ENCODE data around the gene FREM1. TPM values are rescaled to one million over a fixed set of nuclear protein-coding genes. Genes with fewer than 3 reads are reported as not detected.

FREM1 gene
- total and polyA plus RNA-seq, 10 of the 15 experiments (the other 5 are each of a cell fraction or from before 2014, with no cell fraction given): 0.01 to 0.16 (median 0.08) TPM; not detected in 7

DNA sequence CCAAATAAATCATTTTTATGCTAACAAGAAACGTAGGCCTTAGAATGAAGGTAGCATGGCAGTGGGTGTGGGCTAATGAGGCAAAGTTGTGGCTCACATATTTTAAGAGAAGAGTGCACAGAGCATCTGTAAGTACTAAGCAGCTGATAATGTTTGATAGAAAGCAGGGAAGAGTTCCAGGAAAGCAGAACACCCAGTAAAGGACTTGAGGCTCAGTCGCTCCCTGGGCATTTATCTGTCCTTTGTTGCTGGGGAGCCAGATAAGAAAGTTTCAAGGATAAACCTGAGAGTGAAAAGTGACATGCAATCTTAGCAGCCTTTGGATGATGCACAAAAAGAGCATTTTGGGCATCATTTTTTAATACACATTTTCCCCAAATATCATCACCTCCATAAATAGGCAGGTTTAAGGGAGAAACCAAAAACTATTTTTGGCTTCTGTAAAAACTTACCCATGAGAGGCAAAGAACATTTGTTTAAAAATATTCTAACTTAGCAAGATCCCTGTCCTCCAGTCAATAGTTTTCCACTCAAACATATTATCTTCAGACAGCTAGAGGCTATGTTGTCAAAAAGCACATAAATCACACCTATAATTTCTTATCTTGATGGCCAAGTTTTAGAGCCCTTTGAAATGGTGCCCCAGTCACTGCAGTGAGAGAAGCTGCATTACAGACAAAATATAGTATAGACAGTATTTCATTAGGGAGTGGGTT is 3.4 kb downstream of the FREM1 start (continued):
- TF ChIP-seq, protein P1, sequence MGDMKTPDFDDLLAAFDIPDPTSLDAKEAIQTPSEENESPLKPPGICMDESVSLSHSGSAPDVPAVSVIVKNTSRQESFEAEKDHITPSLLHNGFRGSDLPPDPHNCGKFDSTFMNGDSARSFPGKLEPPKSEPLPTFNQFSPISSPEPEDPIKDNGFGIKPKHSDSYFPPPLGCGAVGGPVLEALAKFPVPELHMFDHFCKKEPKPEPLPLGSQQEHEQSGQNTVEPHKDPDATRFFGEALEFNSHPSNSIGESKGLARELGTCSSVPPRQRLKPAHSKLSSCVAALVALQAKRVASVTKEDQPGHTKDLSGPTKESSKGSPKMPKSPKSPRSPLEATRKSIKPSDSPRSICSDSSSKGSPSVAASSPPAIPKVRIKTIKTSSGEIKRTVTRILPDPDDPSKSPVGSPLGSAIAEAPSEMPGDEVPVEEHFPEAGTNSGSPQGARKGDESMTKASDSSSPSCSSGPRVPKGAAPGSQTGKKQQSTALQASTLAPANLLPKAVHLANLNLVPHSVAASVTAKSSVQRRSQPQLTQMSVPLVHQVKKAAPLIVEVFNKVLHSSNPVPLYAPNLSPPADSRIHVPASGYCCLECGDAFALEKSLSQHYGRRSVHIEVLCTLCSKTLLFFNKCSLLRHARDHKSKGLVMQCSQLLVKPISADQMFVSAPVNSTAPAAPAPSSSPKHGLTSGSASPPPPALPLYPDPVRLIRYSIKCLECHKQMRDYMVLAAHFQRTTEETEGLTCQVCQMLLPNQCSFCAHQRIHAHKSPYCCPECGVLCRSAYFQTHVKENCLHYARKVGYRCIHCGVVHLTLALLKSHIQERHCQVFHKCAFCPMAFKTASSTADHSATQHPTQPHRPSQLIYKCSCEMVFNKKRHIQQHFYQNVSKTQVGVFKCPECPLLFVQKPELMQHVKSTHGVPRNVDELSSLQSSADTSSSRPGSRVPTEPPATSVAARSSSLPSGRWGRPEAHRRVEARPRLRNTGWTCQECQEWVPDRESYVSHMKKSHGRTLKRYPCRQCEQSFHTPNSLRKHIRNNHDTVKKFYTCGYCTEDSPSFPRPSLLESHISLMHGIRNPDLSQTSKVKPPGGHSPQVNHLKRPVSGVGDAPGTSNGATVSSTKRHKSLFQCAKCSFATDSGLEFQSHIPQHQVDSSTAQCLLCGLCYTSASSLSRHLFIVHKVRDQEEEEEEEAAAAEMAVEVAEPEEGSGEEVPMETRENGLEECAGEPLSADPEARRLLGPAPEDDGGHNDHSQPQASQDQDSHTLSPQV (IDR thresholded peaks at IDR 0.05): no peak
- no peak for TF ChIP-seq IKZF1 (conservative IDR thresholded peaks at IDR 0.05)
- TF ChIP-seq MTA3 (IDR thresholded peaks at IDR 0.05; ENCODE audit: borderline replicate concordance, low read length): no peak
- no peak for TF ChIP-seq NFIC (IDR thresholded peaks at IDR 0.05; ENCODE audit: low read depth, low read length)

DNA sequence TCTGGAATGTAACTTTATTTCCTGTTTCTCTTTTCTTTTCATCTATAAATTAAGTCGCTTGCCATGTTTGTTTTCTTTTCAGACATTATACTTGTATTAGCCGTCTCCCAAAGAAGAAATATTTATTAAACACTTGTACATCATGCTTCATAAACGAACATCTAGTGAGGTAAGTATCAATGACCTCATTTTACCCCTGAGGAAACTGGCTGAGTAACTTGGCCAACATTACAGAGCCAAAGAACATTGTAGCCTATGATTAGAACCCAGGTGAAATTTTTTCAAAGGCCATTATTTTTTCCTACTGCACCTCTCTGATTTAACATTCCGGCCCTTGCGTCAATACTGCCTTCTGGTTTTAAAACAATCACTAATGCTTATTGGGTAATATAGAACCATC is 4.2 kb downstream of the FREM1 start:
- FAIRE-seq: no peak
- RAD21 ChIA-PET (ENCODE audit: unreplicated experiment): no interaction called here
- in situ Hi-C loops (cut with MboI): no loop called here
- TF ChIP-seq WRNIP1 (IDR thresholded peaks at IDR 0.05; ENCODE audit: borderline replicate concordance, low read depth, low read length) (no peak), YY1 (IDR thresholded peaks at IDR 0.05; ENCODE audit: low read depth, low read length) (no peak), RELA (IDR thresholded peaks at IDR 0.05; ENCODE audit: borderline replicate concordance, partially characterized antibody) (no peak), KLF5 (IDR thresholded peaks at IDR 0.05; ENCODE audit: partially characterized antibody) (no peak), ZNF274 (IDR thresholded peaks at IDR 0.05; ENCODE audit: insufficient read depth, insufficient read length) (no peak), BHLHE40 (IDR thresholded peaks at IDR 0.05; ENCODE audit: borderline replicate concordance in 1 of 2, low read depth in 2 of 2, low read length in 1 of 2) (no peak)
- TF ChIP-seq, protein P2, sequence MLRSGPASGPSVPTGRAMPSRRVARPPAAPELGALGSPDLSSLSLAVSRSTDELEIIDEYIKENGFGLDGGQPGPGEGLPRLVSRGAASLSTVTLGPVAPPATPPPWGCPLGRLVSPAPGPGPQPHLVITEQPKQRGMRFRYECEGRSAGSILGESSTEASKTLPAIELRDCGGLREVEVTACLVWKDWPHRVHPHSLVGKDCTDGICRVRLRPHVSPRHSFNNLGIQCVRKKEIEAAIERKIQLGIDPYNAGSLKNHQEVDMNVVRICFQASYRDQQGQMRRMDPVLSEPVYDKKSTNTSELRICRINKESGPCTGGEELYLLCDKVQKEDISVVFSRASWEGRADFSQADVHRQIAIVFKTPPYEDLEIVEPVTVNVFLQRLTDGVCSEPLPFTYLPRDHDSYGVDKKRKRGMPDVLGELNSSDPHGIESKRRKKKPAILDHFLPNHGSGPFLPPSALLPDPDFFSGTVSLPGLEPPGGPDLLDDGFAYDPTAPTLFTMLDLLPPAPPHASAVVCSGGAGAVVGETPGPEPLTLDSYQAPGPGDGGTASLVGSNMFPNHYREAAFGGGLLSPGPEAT (IDR thresholded peaks at IDR 0.05; ENCODE audit: low read depth): no peak
- TF ChIP-seq, protein P3, sequence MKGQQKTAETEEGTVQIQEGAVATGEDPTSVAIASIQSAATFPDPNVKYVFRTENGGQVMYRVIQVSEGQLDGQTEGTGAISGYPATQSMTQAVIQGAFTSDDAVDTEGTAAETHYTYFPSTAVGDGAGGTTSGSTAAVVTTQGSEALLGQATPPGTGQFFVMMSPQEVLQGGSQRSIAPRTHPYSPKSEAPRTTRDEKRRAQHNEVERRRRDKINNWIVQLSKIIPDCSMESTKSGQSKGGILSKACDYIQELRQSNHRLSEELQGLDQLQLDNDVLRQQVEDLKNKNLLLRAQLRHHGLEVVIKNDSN (IDR thresholded peaks at IDR 0.05; ENCODE audit: borderline replicate concordance, extremely low read length, insufficient read depth, low read depth, low read length): no peak

More for the DNA sequence above, 4.2 kb downstream of the FREM1 start:
- Histone ChIP-seq H3K4me3 (no peak overlapping the region), H3K4me1 (ENCODE audit: control insufficient read depth, insufficient read depth, low read length) (no peaks in the 10 kb centered on the region), H4K20me1 (ENCODE audit: control insufficient read depth, insufficient read depth) (no peaks in the 10 kb centered on the region), H3K27ac (ENCODE audit: control insufficient read depth, insufficient read depth) (no peak overlapping the region), H3K79me2 (ENCODE audit: control insufficient read depth, insufficient read depth, low read length) (no peaks in the 10 kb centered on the region), H2AFZ (ENCODE audit: control insufficient read depth, low read depth, low read length) (no peak overlapping the region), H3K4me2 (ENCODE audit: control insufficient read depth, insufficient read depth) (no peak overlapping the region), H3K9me3 (replicated peaks; ENCODE audit: control insufficient read depth, insufficient read depth, low read length) (no peaks in the 10 kb centered on the region), H3K9ac (ENCODE audit: control insufficient read depth, insufficient read depth, low read length) (no peak overlapping the region), H3K27me3 (replicated peaks in 1 of 2; ENCODE audit: control insufficient read depth in 2 of 2, insufficient read depth in 2 of 2, low read length in 1 of 2) (no peaks in the 10 kb centered on the region; a peak in 1 of 4 replicates), H3K36me3 (ENCODE audit: control insufficient read depth in 2 of 2, insufficient read depth in 2 of 2, low read length in 1 of 2) (no peaks in the 10 kb centered on the region)
- POLR2A ChIA-PET: no interaction called here
- CTCF ChIA-PET: no interaction called here
- 36% methylated on average over 5 of the region's 5 CpGs for WGBS (ENCODE audit: insufficient coverage, insufficient replicate concordance, low lambda C conversion rate, missing lambda C conversion rate)
- intact Hi-C loops (cut with micrococcal nuclease; ENCODE audit: unreplicated experiment): loop anchor here (2.0 kb wide), 1 partner anchor 21 kb away; no protein-coding TSS in a partner anchor
- ATAC-seq (no peak), DNase-seq (ENCODE audit: low read depth, low spot score) (no peak)
- no TSS peak for BruUV-seq (replicated peaks)
- SMC1A ChIA-PET (ENCODE audit: uncharacterized antibody, unreplicated experiment): no interaction called here
